ENCODE data around the gene AMZ1.
A peak's percentile ranks its signal among the peaks of the same experiment; 100 is the strongest.

AMZ1 gene

GRCh38 chr7:2716488-2716887, 28.5 kb downstream of the AMZ1 start:
- no peak for TF ChIP-seq CTCF (IDR thresholded peaks at IDR 0.05; ENCODE audit: borderline replicate concordance, insufficient read depth, low read depth, low read length)
- no peak overlapping the region for H3K4me3 ChIP-seq (ENCODE audit: low read depth, low read length)

- no peak overlapping the region for H3K4me3 ChIP-seq (ENCODE audit: low read depth, low read length)
- no peak for TF ChIP-seq CTCF (IDR thresholded peaks at IDR 0.05; ENCODE audit: borderline replicate concordance, insufficient read depth, low read depth, low read length)
These were observed 28.9 kb downstream of the AMZ1 start for GRCh38 chr7:2716906-2717292.

- TF ChIP-seq CTCF (IDR thresholded peaks at IDR 0.05; ENCODE audit: borderline replicate concordance, insufficient read depth, low read depth, low read length) = no peak
These were observed 29.6 kb downstream of the AMZ1 start for GRCh38 chr7:2717293-2718261.

GRCh38 chr7:2718296-2718965, 30.4 kb downstream of the AMZ1 start:
- no peak overlapping the region for H3K4me3 ChIP-seq (ENCODE audit: low read depth, low read length)
- TF ChIP-seq CTCF (IDR thresholded peaks at IDR 0.05; ENCODE audit: borderline replicate concordance, insufficient read depth, low read depth, low read length) = no peak

More at GRCh38 chr7:2717293-2718261, 29.6 kb downstream of the AMZ1 start:
- H3K4me3 ChIP-seq (ENCODE audit: low read depth, low read length) = no peak overlapping the region

GRCh38 chr7:2719007-2719406, 31.0 kb downstream of the AMZ1 start:
- TF ChIP-seq CTCF (IDR thresholded peaks at IDR 0.05; ENCODE audit: borderline replicate concordance, insufficient read depth, low read depth, low read length) = peak; percentile 73
- no peak overlapping the region for H3K4me3 ChIP-seq (ENCODE audit: low read depth, low read length)

- no peak for TF ChIP-seq CTCF (IDR thresholded peaks at IDR 0.05; ENCODE audit: borderline replicate concordance, insufficient read depth, low read depth, low read length)
- no peak overlapping the region for H3K4me3 ChIP-seq (ENCODE audit: low read depth, low read length)
These were observed 32.0 kb downstream of the AMZ1 start for GRCh38 chr7:2720024-2720423.

Measured in GM12875 (cell line).